Lower leg skin (tissue), 3 donors: ENCODE measurements around the gene SH2D4B.

Source experiments
- CTCF ChIP-seq, 3 donors: fragments of 450-650 bp; IDR thresholded peaks; one replicate each; pipeline ENCODE4 v1.5.1; 2016; ENCODE audit warnings: antibody characterized with exemption in 3 of 3, mild to moderate bottlenecking in 3 of 3, moderate library complexity in 2 of 3
- POLR2A ChIP-seq, 2 donors: fragments of 450-650 bp; IDR thresholded peaks; one replicate each; pipeline ENCODE4 v1.6.1; 2016 to 2017; ENCODE audit warnings: antibody characterized with exemption in 2 of 2, mild to moderate bottlenecking in 1 of 2, moderate library complexity in 1 of 2

GRCh38 chr10:80603516-80603915 lies 65.8 kb downstream of the SH2D4B start:
- no peak for TF ChIP-seq CTCF (IDR thresholded peaks at IDR 0.05)
- TF ChIP-seq POLR2A (IDR thresholded peaks at IDR 0.05) = no peak
